Right lobe of liver (tissue), 4 donors: ENCODE measurements around the gene RETREG1.

Experiments
- POLR2A ChIP-seq: fragments of 450-650 bp; IDR thresholded peaks from one replicate; pipeline ENCODE4 v1.6.1; 2017; ENCODE audit warnings: antibody characterized with exemption, mild to moderate bottlenecking
- TF ChIP-seq, protein P1 (sequence below), 4 donors: fragments of 200-600 bp in 3 of 4; fragments of 450-650 bp in 1 of 4; IDR thresholded peaks; one replicate each; pipeline versions ENCODE4 v1.5.1 to v1.8.0; 2016 to 2022; ENCODE audit warnings: antibody characterized with exemption in 4 of 4, mild to moderate bottlenecking in 2 of 4
- donor health status: DM: no; HTN: no; CAD: no.
- donor health status: DM: no; HTN: no; CAD: no.
- donor health status: DM: no; HTN: yes; CAD: no.

DNA sequence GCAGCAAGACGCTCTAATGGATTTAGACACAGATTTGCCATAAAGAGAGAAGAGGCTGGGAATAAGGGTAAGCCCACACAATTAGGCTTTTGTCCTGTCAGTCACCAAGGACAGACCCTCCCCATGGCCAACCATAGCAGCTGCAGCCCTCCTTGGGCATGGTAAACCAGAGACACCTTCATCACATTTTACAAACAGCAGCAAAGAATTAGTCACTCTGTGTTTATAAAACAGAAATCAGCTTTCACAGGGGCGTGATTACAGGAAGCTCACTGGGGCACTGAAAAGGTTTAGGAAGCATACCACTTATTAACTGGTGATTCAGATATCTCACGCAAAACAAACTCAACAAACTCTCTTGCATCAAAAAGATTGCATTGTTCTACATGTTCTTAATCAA, 113.9 kb downstream of the RETREG1 start:
- TF ChIP-seq, protein P1, sequence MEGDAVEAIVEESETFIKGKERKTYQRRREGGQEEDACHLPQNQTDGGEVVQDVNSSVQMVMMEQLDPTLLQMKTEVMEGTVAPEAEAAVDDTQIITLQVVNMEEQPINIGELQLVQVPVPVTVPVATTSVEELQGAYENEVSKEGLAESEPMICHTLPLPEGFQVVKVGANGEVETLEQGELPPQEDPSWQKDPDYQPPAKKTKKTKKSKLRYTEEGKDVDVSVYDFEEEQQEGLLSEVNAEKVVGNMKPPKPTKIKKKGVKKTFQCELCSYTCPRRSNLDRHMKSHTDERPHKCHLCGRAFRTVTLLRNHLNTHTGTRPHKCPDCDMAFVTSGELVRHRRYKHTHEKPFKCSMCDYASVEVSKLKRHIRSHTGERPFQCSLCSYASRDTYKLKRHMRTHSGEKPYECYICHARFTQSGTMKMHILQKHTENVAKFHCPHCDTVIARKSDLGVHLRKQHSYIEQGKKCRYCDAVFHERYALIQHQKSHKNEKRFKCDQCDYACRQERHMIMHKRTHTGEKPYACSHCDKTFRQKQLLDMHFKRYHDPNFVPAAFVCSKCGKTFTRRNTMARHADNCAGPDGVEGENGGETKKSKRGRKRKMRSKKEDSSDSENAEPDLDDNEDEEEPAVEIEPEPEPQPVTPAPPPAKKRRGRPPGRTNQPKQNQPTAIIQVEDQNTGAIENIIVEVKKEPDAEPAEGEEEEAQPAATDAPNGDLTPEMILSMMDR (IDR thresholded peaks at IDR 0.05), result no peak
- no peak for TF ChIP-seq POLR2A
